Natural killer cell (primary cell): ENCODE data around the gene UROC1. TPM values are rescaled to one million over a fixed set of nuclear protein-coding genes. Genes with fewer than 3 reads are reported as not detected.

Source experiments
- ATAC-seq, 3 donors: fragments of 150-1000 bp in 2 of 3; fragments of 200-7000 bp in 1 of 3; cut with Tn5 transposase; 1 replicate in 1 of 3; 2 replicates in 2 of 3; pipeline ENCODE4 v1.10.0; 2021; ENCODE audit warnings: mild to moderate bottlenecking in 2 of 3, moderate library complexity in 2 of 3
- DNase-seq, 2 donors: peaks; one replicate each; pipeline versions ENCODE4 v3.0.0 to v3.0.0-alpha.2; 2013 to 2021; ENCODE audit warnings: mixed read lengths in 1 of 2
- H3K27ac ChIP-seq: one replicate; pipeline ENCODE4 v1.5.1; 2013; ENCODE audit warnings: mild to moderate bottlenecking, low read length
- H3K27me3 ChIP-seq: one replicate; pipeline ENCODE4 v1.6.1; 2013; ENCODE audit warnings: low read length; ENCODE audit not compliant: control insufficient read depth, insufficient read depth
- H3K36me3 ChIP-seq: one replicate; pipeline ENCODE4 v1.6.1; 2013; ENCODE audit warnings: low read length; ENCODE audit not compliant: control insufficient read depth, insufficient read depth
- H3K4me1 ChIP-seq: one replicate; pipeline ENCODE4 v1.6.1; 2013; ENCODE audit warnings: low read length; ENCODE audit not compliant: control insufficient read depth, insufficient read depth
- H3K4me3 ChIP-seq: one replicate; pipeline ENCODE4 v1.5.1; 2013; ENCODE audit warnings: low read length
- H3K9me3 ChIP-seq: one replicate; pipeline ENCODE4 v1.6.1; 2013; ENCODE audit warnings: low read length; ENCODE audit not compliant: control insufficient read depth, insufficient read depth
- H3K27ac Mint-ChIP-seq, 2 donors: one replicate each; pipeline ENCODE4 v1.8.0; 2022; ENCODE audit warnings: mild to moderate bottlenecking in 2 of 2, mixed read lengths in 2 of 2, moderate library complexity in 1 of 2
- H3K27me3 Mint-ChIP-seq, 2 donors: one replicate each; pipeline ENCODE4 v1.8.0; 2022; ENCODE audit warnings: low read depth in 2 of 2, mixed read lengths in 2 of 2
- H3K36me3 Mint-ChIP-seq: one replicate; pipeline ENCODE4 v1.8.0; 2022; ENCODE audit warnings: mixed read lengths
- H3K4me1 Mint-ChIP-seq, 2 donors: one replicate each; pipeline ENCODE4 v1.8.0; 2022; ENCODE audit warnings: mixed read lengths in 2 of 2
- H3K4me3 Mint-ChIP-seq: one replicate; pipeline ENCODE4 v1.8.0; 2022; ENCODE audit warnings: mild to moderate bottlenecking, moderate library complexity, mixed read lengths
- H3K9me3 Mint-ChIP-seq, 2 donors: one replicate each; pipeline ENCODE4 v1.8.0; 2022; ENCODE audit warnings: mixed read lengths in 2 of 2
- WGBS: methylation state at CpG from one replicate; pipeline ENCODE4 v1.1.7; 2013; ENCODE audit warnings: missing lambda C conversion rate; ENCODE audit not compliant: insufficient coverage; 5-methylcytosine and 5-hydroxymethylcytosine counted together
- intact Hi-C: fragments of 100-400 bp; cut with micrococcal nuclease; formaldehyde crosslinking; loops from one replicate; pipeline ENCODE4 v1.14.2; 2022
- total RNA-seq, 4 donors: library from RNA; stranded (reverse); fragments of 120-200 nt in 1 of 4; gene quantifications; one replicate each; pipeline versions ENCODE4 v1.2.3 to v1.2.4, GENCODE V29; 2013 to 2022
- TF ChIP-seq, protein P1 (sequence below): fragments of 200-600 bp; IDR thresholded peaks from one replicate; pipeline ENCODE4 v1.8.0; 2022; ENCODE audit warnings: antibody characterized with exemption

UROC1 gene
- total RNA-seq, 3 donors from 2014 or later (not counting 1 experiment from before 2014, with no cell fraction given): not detected

DNA sequence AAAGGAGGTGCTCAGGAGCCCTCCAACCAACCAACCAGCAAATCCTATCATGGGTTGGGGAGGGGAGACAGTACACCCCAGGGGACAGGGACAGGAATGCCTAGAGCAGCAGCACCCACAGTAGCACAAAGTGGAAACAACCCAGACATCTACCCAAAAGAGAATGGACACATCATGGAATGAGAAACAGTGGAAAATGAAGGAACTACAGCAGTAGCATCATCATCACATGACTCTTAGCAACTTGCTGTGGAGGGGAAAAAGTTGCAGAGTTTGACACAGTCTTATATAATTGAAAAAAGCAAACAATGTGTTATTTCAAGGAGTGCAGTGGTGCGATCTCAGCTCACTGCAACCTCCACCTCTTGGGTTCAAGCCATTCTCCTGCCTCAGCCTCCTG lies 30.1 kb upstream of the UROC1 start:
- ATAC-seq: no peak
- Histone ChIP-seq H3K27me3 (no peaks in the 10 kb centered on the region), H3K4me3 (no peak overlapping the region), H3K36me3 (no peaks in the 10 kb centered on the region), H3K4me1 (no peaks in the 10 kb centered on the region), H3K9me3 (no peaks in the 10 kb centered on the region), H3K27ac (no peak overlapping the region)
- no peaks in the 10 kb centered on the region for H3K4me1 Mint-ChIP-seq
- TF ChIP-seq, protein P1, sequence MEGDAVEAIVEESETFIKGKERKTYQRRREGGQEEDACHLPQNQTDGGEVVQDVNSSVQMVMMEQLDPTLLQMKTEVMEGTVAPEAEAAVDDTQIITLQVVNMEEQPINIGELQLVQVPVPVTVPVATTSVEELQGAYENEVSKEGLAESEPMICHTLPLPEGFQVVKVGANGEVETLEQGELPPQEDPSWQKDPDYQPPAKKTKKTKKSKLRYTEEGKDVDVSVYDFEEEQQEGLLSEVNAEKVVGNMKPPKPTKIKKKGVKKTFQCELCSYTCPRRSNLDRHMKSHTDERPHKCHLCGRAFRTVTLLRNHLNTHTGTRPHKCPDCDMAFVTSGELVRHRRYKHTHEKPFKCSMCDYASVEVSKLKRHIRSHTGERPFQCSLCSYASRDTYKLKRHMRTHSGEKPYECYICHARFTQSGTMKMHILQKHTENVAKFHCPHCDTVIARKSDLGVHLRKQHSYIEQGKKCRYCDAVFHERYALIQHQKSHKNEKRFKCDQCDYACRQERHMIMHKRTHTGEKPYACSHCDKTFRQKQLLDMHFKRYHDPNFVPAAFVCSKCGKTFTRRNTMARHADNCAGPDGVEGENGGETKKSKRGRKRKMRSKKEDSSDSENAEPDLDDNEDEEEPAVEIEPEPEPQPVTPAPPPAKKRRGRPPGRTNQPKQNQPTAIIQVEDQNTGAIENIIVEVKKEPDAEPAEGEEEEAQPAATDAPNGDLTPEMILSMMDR: no peak
- H3K9me3 Mint-ChIP-seq: no peaks in the 10 kb centered on the region
- no peak overlapping the region for H3K27ac Mint-ChIP-seq
- no peaks in the 10 kb centered on the region for H3K36me3 Mint-ChIP-seq
- WGBS: 100% methylated on average over 1 of the region's 1 CpG
- intact Hi-C loops: no loop called here
- H3K27me3 Mint-ChIP-seq: peaks cover 0 to 10% of the 10 kb centered on the region in 2 donors
- H3K4me3 Mint-ChIP-seq: no peak overlapping the region
- DNase-seq: no peak

DNA sequence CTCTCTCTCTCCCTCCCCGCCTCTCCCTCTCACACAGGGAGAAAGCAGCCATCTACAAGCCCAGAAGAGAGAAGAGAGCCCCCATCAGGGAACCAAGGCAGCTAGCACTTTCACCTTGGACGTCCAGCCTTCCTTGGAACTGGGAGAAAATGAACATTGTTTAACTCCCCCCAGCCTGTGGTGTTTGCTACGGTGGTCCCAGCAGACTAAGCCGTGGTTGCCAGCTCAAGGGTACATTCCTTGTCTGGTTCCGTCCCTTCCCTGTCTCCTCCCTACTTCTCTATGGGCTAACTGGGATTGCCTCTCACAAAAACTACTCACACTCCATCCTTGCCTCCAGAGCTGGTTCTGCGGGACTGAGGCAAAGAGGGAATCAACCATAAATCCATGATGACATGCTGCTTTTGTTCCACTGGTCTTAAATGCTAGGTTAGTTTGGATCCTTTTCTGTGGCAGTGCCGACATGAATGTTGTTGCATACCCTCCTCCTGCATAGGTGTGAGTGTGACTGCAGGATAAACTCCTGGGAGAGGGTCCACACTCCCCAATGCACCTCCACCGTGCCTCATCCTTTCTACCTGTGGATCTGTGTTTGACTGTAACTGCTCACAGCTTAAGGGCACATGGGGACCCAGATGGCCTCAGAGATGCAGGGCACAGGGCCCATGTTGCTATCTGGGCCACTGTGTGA lies 29.1 kb upstream of the UROC1 start:
- Histone ChIP-seq H3K27ac (no peak overlapping the region), H3K4me1 (no peaks in the 10 kb centered on the region), H3K27me3 (no peaks in the 10 kb centered on the region), H3K9me3 (no peaks in the 10 kb centered on the region), H3K4me3 (no peak overlapping the region), H3K36me3 (no peaks in the 10 kb centered on the region)
- Mint-ChIP-seq H3K9me3 (no peaks in the 10 kb centered on the region), H3K27me3 (peaks cover 0 to 10% of the 10 kb centered on the region in 2 donors), H3K4me1 (no peaks in the 10 kb centered on the region), H3K27ac (no peak overlapping the region), H3K36me3 (no peaks in the 10 kb centered on the region), H3K4me3 (no peak overlapping the region)
- intact Hi-C loops: no loop called here
- ATAC-seq (no peak), DNase-seq (no peak)
- WGBS: 92% methylated on average over 8 of the region's 8 CpGs
- TF ChIP-seq, protein P1: no peak

DNA sequence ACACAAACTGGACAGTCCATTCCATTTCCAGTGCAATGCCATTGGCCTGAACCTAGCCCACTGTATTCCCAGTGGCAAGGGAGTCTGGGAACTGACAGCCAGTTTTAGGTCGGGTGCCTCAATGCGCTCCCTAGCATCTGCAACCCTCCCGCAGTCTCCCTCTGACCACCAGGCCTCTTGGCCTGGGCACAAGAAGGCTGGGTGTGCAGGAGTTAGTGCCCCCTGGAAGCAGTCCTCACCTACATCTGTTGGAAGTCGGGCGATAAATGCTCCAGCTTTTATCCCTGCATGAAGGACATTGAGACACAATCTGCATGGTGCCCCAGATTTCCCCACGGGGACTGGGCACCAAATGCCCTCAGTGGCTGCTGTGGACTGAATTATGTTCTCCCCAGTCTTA lies 28.4 kb upstream of the UROC1 start:
- peaks cover 3% of the 10 kb centered on the region in 2 donors for H3K4me1 Mint-ChIP-seq
- H3K36me3 Mint-ChIP-seq: no peaks in the 10 kb centered on the region
- TF ChIP-seq, protein P1: no peak
- DNase-seq (no peak), ATAC-seq (no peak)
- 94% methylated on average over 6 of the region's 6 CpGs for WGBS
- Histone ChIP-seq H3K27me3 (no peaks in the 10 kb centered on the region), H3K27ac (no peak overlapping the region), H3K4me3 (no peak overlapping the region), H3K9me3 (no peaks in the 10 kb centered on the region), H3K4me1 (no peaks in the 10 kb centered on the region), H3K36me3 (no peaks in the 10 kb centered on the region)
- no peaks in the 10 kb centered on the region for H3K9me3 Mint-ChIP-seq
- H3K4me3 Mint-ChIP-seq: no peak overlapping the region
- no peak overlapping the region for H3K27ac Mint-ChIP-seq
- peaks cover 0 to 10% of the 10 kb centered on the region in 2 donors for H3K27me3 Mint-ChIP-seq
- intact Hi-C loops: no loop called here

DNA sequence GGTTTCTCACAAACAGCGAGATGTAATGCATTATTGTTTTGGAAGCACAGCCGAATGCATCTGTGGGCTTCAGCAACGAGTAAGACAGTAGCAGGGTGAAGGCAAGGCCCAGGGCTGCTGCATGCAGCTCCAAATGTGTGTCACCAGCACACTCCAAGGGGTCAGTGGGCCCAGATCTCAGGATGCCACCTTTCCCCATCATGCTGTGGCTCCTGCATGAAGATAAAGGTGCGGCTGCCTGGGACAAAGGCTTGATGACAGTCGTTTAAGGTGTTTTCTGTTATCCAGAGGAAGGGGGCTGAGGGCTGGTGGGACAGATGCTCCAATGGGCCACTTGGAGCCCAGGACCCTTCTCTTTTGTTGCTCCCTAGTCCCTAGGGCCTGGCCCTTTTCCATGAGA lies 28.0 kb upstream of the UROC1 start:
- peak in 1 of 2 donors; percentile 4 for DNase-seq
- H3K27ac ChIP-seq: no peak overlapping the region
- TF ChIP-seq, protein P1: no peak
- no peaks in the 10 kb centered on the region for H3K4me1 ChIP-seq
- no peak overlapping the region for H3K4me3 ChIP-seq
- H3K9me3 ChIP-seq: no peaks in the 10 kb centered on the region
- H3K36me3 ChIP-seq: no peaks in the 10 kb centered on the region
- no peak overlapping the region for H3K4me3 Mint-ChIP-seq
- H3K27me3 ChIP-seq: no peaks in the 10 kb centered on the region
- 70% methylated on average over 5 of the region's 5 CpGs for WGBS
- intact Hi-C loops: no loop called here
- no peak for ATAC-seq
- no peaks in the 10 kb centered on the region for H3K9me3 Mint-ChIP-seq
- H3K4me1 Mint-ChIP-seq: peaks cover 8% of the 10 kb centered on the region in 2 donors
- no peaks in the 10 kb centered on the region for H3K36me3 Mint-ChIP-seq
- no peak overlapping the region for H3K27ac Mint-ChIP-seq
- peaks cover 3 to 10% of the 10 kb centered on the region in 2 donors for H3K27me3 Mint-ChIP-seq
